IMR-90 (cell line): Measurements from ENCODE around the gene CBX8. TPM values are rescaled to one million over a fixed set of nuclear protein-coding genes. Genes with fewer than 3 reads are reported as not detected.

Source experiments
- ATAC-seq: fragments of 200-7000 bp; cut with Tn5 transposase; 2 replicates; pipeline ENCODE4 v1.9.1; 2020; ENCODE audit warnings: low read depth, mild to moderate bottlenecking, moderate library complexity
- BruUV-seq: library from RNA; stranded (reverse); fragments of 400-500 nt; replicated peaks from 2 replicates; lab custom pipeline; 2021; lab: Mats Ljungman, UMichigan
- CTCF ChIA-PET: fragments of 300-600 bp; formaldehyde crosslinking; extraction: SDS; loops from one replicate; lab custom pipeline; 2021; ENCODE audit warnings: antibody characterized with exemption; lab: Yijun Ruan, JAX
- POLR2A ChIA-PET: fragments of 300-600 bp; sonication (Branson Sonifier 250); formaldehyde crosslinking; loops from one replicate; lab custom pipeline; 2022; ENCODE audit warnings: antibody characterized with exemption; ENCODE audit not compliant: unreplicated experiment; lab: Charles Lee
- DNase-seq: peaks from one replicate; pipeline ENCODE4 v3.0.0; 2013
- H2AFZ ChIP-seq: replicated peaks from 2 replicates; pipeline ENCODE3; 2013; ENCODE audit warnings: low read length, mild to moderate bottlenecking; ENCODE audit not compliant: poor library complexity
- H2AK5ac ChIP-seq: 2 replicates; pipeline ENCODE4 v1.6.1; 2013; ENCODE audit warnings: low read depth, low read length, inconsistent platforms
- H2AK9ac ChIP-seq: replicated peaks from 2 replicates; pipeline ENCODE3; 2013; ENCODE audit warnings: mild to moderate bottlenecking, low read depth, low read length, moderate library complexity; ENCODE audit not compliant: poor library complexity
- H2BK120ac ChIP-seq: 2 replicates; pipeline ENCODE4 v1.6.1; 2013; ENCODE audit warnings: low read depth, low read length, inconsistent platforms
- H2BK15ac ChIP-seq: 3 replicates; pipeline ENCODE4 v1.6.1; 2013; ENCODE audit warnings: low read depth, low read length, inconsistent platforms
- H2BK20ac ChIP-seq: 2 replicates; pipeline ENCODE4 v1.6.1; 2013; ENCODE audit warnings: low read depth, mild to moderate bottlenecking, inconsistent platforms, low read length, moderate library complexity
- H2BK5ac ChIP-seq: 2 replicates; pipeline ENCODE4 v1.6.1; 2013; ENCODE audit warnings: mild to moderate bottlenecking, low read depth, low read length, inconsistent platforms; ENCODE audit not compliant: poor library complexity, severe bottlenecking
- H3K14ac ChIP-seq: replicated peaks from 2 replicates; pipeline ENCODE4 v1.6.1; 2013; ENCODE audit warnings: low read depth, low read length, inconsistent platforms
- H3K18ac ChIP-seq: 2 replicates; pipeline ENCODE4 v1.6.1; 2013; ENCODE audit warnings: low read depth, low read length, control low read depth
- H3K23ac ChIP-seq: 2 replicates; pipeline ENCODE4 v1.6.1; 2013; ENCODE audit warnings: low read depth, low read length, inconsistent platforms
- H3K27ac ChIP-seq: 2 replicates; pipeline ENCODE4 v1.5.1; 2013; ENCODE audit warnings: mild to moderate bottlenecking, control low read depth, low read length; ENCODE audit not compliant: insufficient read depth
- H3K27me3 ChIP-seq: 2 replicates; pipeline ENCODE4 v1.6.1; 2013; ENCODE audit warnings: low read length; ENCODE audit not compliant: control insufficient read depth, insufficient read depth
- H3K36me3 ChIP-seq: 2 replicates; pipeline ENCODE4 v1.6.1; 2013; ENCODE audit warnings: low read length, mixed read lengths; ENCODE audit not compliant: control insufficient read depth, insufficient read depth
- H3K4ac ChIP-seq: 2 replicates; pipeline ENCODE4 v1.6.1; 2013; ENCODE audit warnings: low read depth, low read length, inconsistent platforms
- H3K4me1 ChIP-seq: 2 replicates; pipeline ENCODE4 v1.6.1; 2013; ENCODE audit warnings: low read length, mixed read lengths; ENCODE audit not compliant: control insufficient read depth, insufficient read depth
- H3K4me2 ChIP-seq: 2 replicates; pipeline ENCODE4 v1.6.1; 2013; ENCODE audit warnings: low read depth, mild to moderate bottlenecking, control low read depth, low read length, moderate library complexity
- H3K4me3 ChIP-seq: 2 replicates; pipeline ENCODE4 v1.5.1; 2013; ENCODE audit warnings: low read depth, mild to moderate bottlenecking, control low read depth, low read length, moderate library complexity; ENCODE audit not compliant: insufficient read depth
- H3K56ac ChIP-seq: 2 replicates; pipeline ENCODE4 v1.6.1; 2013; ENCODE audit warnings: low read length, inconsistent platforms; ENCODE audit not compliant: insufficient read depth; ENCODE audit errors: extremely low read depth
- H3K79me1 ChIP-seq, 2 experiments: 2 replicates each; pipeline ENCODE4 v1.6.1; 2013; ENCODE audit warnings: low read length in 2 of 2, inconsistent platforms in 1 of 2, low read depth in 1 of 2
- H3K9ac ChIP-seq: 2 replicates; pipeline ENCODE4 v1.6.1; 2013; ENCODE audit warnings: low read depth, low read length, control low read depth
- H3K9me1 ChIP-seq: 2 replicates; pipeline ENCODE4 v1.6.1; 2013; ENCODE audit warnings: low read length, inconsistent platforms; ENCODE audit not compliant: insufficient read depth
- H3K9me3 ChIP-seq: 2 replicates; pipeline ENCODE4 v1.6.1; 2013; ENCODE audit warnings: low read length; ENCODE audit not compliant: control insufficient read depth, insufficient read depth
- H4K20me1 ChIP-seq: 2 replicates; pipeline ENCODE4 v1.6.1; 2013; ENCODE audit warnings: low read length, inconsistent platforms; ENCODE audit not compliant: insufficient read depth
- H4K5ac ChIP-seq: 2 replicates; pipeline ENCODE4 v1.6.1; 2013; ENCODE audit warnings: mild to moderate bottlenecking, low read depth, low read length, control low read depth
- H4K8ac ChIP-seq, 2 experiments: 2 replicates each; pipeline ENCODE4 v1.6.1; 2013; ENCODE audit warnings: low read depth in 2 of 2, low read length in 2 of 2, control low read depth in 1 of 2, inconsistent platforms in 1 of 2
- H4K91ac ChIP-seq: 2 replicates; pipeline ENCODE4 v1.6.1; 2013; ENCODE audit warnings: low read depth, low read length, inconsistent platforms; ENCODE audit not compliant: insufficient read depth
- BHLHE40 ChIP-seq: fragments of 150-350 bp; IDR thresholded peaks from 2 replicates; pipeline ENCODE4 v1.6.1; 2016; ENCODE audit warnings: mild to moderate bottlenecking, low read depth, low read length
- CEBPB ChIP-seq: IDR thresholded peaks from 2 replicates; pipeline ENCODE4 v1.6.1; 2012; ENCODE audit warnings: low read depth, low read length, improper control_type of control experiment
- CHD1 ChIP-seq: IDR thresholded peaks from 2 replicates; pipeline ENCODE4 v1.6.1; 2012; ENCODE audit warnings: low read depth, low read length, improper control_type of control experiment
- FOS ChIP-seq: fragments of 150-350 bp; IDR thresholded peaks from 2 replicates; pipeline ENCODE4 v1.6.1; 2016; ENCODE audit warnings: low read depth, low read length
- MAFK ChIP-seq: IDR thresholded peaks from 2 replicates; pipeline ENCODE4 v1.6.1; 2012; ENCODE audit warnings: low read depth, low read length, improper control_type of control experiment
- MXI1 ChIP-seq: IDR thresholded peaks from 2 replicates; pipeline ENCODE4 v1.6.1; 2012; ENCODE audit warnings: low read depth, mild to moderate bottlenecking, low read length, moderate library complexity, borderline replicate concordance
- POLR2A ChIP-seq: IDR thresholded peaks from 2 replicates; pipeline ENCODE4 v1.6.1; 2012; ENCODE audit warnings: mild to moderate bottlenecking, low read depth, low read length
- RAD21 ChIP-seq: IDR thresholded peaks from 2 replicates; pipeline ENCODE4 v1.6.1; 2012; ENCODE audit warnings: low read length, improper control_type of control experiment
- RCOR1 ChIP-seq: IDR thresholded peaks from 2 replicates; pipeline ENCODE4 v1.6.1; 2012; ENCODE audit warnings: mild to moderate bottlenecking, low read length, improper control_type of control experiment; ENCODE audit not compliant: insufficient replicate concordance
- RFX5 ChIP-seq: IDR thresholded peaks from 2 replicates; pipeline ENCODE4 v1.8.0; 2012; ENCODE audit warnings: low read depth, mild to moderate bottlenecking, low read length, moderate library complexity
- SMC3 ChIP-seq: fragments of 150-350 bp; IDR thresholded peaks from 2 replicates; pipeline ENCODE4 v1.6.1; 2016; ENCODE audit warnings: low read depth, mild to moderate bottlenecking, antibody characterized with exemption, low read length, moderate library complexity
- WGBS, 2 experiments: methylation state at CpG; one replicate each; pipeline versions ENCODE4 v1.1.5 to v1.1.7; 2013; ENCODE audit warnings: missing lambda C conversion rate in 2 of 2; ENCODE audit not compliant: insufficient read length in 1 of 2; ENCODE audit errors: extremely low coverage in 2 of 2; 5-methylcytosine and 5-hydroxymethylcytosine counted together
- dilution Hi-C: fragments of 300-500 bp; cut with HindIII; formaldehyde crosslinking; loops from one replicate; pipeline ENCODE4 v1.14.3; 2018; ENCODE audit warnings: low sequenced_read_pairs; ENCODE audit not compliant: unreplicated experiment
- in situ Hi-C: fragments of 300-500 bp; cut with MboI; formaldehyde crosslinking; loops from 3 replicates; pipeline ENCODE4 v1.14.3; 2019; ENCODE audit warnings: low sequenced_read_pairs, inconsistent platforms, mixed read lengths
- intact Hi-C: fragments of 100-400 bp; cut with micrococcal nuclease; formaldehyde crosslinking; loops from 2 replicates; pipeline ENCODE4 v1.10.0; 2022
- polyA plus RNA-seq, 3 experiments: library from polyadenylated mRNA; depleted of rRNA; stranded (reverse); fragments of >200 nt; gene quantifications; 2 replicates each; pipeline ENCODE4 v1.2.3, GENCODE V29; 2012; ENCODE audit warnings: low replicate concordance in 1 of 3
- total RNA-seq: library from RNA; depleted of rRNA; stranded (reverse); fragments of >200 nt; gene quantifications from 2 replicates; pipeline ENCODE4 v1.2.3, GENCODE V29; 2012
- TF ChIP-seq, protein P1 (sequence below): conservative IDR thresholded peaks from 2 replicates; pipeline ENCODE4 v1.5.1; 2012; ENCODE audit warnings: mild to moderate bottlenecking, low read depth, low read length, improper control_type of control experiment
- TF ChIP-seq, protein P2 (sequence below): fragments of 150-350 bp; IDR thresholded peaks from 2 replicates; pipeline ENCODE4 v1.6.1; 2016; ENCODE audit warnings: low read depth, mild to moderate bottlenecking, low read length, moderate library complexity, borderline replicate concordance
- TF ChIP-seq, protein P3 (sequence below): fragments of 150-350 bp; IDR thresholded peaks from 2 replicates; pipeline ENCODE4 v1.6.1; 2017; ENCODE audit warnings: mild to moderate bottlenecking, antibody characterized with exemption, low read length, low read depth

The CBX8 gene
- total and polyA plus RNA-seq, 2 of the 4 experiments (the other 2 are of a cell fraction), result 3.2 to 5.4 TPM

DNA sequence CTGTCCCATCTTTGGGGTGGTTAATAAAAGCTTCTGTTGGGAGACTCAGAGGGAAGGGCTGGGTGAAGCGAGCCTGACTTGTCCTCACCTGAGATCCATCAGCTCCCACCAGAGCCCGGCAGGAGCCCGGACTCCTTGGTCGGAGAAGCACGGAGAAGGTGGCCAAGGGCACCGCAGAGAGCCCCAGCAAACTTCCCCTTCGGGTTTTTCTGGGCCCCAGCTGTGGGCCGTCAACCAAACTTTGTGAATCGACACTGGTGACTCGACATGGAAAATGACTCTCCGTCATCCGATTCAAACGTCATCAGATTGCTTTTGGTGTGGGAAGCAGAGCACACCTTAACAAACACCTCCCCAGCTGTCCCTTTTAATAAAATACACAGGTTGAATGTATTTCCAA is 44.7 kb downstream of the CBX8 start:
- in situ Hi-C loops, result loop anchor here (10.0 kb wide), 1 partner anchor 163 kb away; no protein-coding TSS in a partner anchor

More for the DNA sequence above, 44.7 kb downstream of the CBX8 start:
- no peak overlapping the region for H2AFZ ChIP-seq
- no peaks in the 10 kb centered on the region for H3K36me3 ChIP-seq
- no peak overlapping the region for H2BK120ac ChIP-seq
- H4K20me1 ChIP-seq, result no peaks in the 10 kb centered on the region
- H3K4me2 ChIP-seq, result no peak overlapping the region
- H3K79me1 ChIP-seq, result no peaks in the 10 kb centered on the region
- H3K9ac ChIP-seq, result no peak overlapping the region
- no peak overlapping the region for H3K4ac ChIP-seq
- no peaks in the 10 kb centered on the region for H3K9me3 ChIP-seq
- no peak for TF ChIP-seq CHD1
- no peak for TF ChIP-seq SMC3
- TF ChIP-seq, protein P1, sequence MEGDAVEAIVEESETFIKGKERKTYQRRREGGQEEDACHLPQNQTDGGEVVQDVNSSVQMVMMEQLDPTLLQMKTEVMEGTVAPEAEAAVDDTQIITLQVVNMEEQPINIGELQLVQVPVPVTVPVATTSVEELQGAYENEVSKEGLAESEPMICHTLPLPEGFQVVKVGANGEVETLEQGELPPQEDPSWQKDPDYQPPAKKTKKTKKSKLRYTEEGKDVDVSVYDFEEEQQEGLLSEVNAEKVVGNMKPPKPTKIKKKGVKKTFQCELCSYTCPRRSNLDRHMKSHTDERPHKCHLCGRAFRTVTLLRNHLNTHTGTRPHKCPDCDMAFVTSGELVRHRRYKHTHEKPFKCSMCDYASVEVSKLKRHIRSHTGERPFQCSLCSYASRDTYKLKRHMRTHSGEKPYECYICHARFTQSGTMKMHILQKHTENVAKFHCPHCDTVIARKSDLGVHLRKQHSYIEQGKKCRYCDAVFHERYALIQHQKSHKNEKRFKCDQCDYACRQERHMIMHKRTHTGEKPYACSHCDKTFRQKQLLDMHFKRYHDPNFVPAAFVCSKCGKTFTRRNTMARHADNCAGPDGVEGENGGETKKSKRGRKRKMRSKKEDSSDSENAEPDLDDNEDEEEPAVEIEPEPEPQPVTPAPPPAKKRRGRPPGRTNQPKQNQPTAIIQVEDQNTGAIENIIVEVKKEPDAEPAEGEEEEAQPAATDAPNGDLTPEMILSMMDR, result no peak
- no peak for TF ChIP-seq RFX5
- no peak for TF ChIP-seq FOS
- TF ChIP-seq, protein P2, sequence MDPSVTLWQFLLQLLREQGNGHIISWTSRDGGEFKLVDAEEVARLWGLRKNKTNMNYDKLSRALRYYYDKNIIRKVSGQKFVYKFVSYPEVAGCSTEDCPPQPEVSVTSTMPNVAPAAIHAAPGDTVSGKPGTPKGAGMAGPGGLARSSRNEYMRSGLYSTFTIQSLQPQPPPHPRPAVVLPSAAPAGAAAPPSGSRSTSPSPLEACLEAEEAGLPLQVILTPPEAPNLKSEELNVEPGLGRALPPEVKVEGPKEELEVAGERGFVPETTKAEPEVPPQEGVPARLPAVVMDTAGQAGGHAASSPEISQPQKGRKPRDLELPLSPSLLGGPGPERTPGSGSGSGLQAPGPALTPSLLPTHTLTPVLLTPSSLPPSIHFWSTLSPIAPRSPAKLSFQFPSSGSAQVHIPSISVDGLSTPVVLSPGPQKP, result no peak
- TF ChIP-seq, protein P3, sequence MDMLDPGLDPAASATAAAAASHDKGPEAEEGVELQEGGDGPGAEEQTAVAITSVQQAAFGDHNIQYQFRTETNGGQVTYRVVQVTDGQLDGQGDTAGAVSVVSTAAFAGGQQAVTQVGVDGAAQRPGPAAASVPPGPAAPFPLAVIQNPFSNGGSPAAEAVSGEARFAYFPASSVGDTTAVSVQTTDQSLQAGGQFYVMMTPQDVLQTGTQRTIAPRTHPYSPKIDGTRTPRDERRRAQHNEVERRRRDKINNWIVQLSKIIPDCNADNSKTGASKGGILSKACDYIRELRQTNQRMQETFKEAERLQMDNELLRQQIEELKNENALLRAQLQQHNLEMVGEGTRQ, result no peak
- no peak for TF ChIP-seq RCOR1
- no peak for TF ChIP-seq CEBPB
- no peak for TF ChIP-seq RAD21
- no peak for TF ChIP-seq MXI1
- TF ChIP-seq BHLHE40, result no peak
- no peak for TF ChIP-seq POLR2A
- no peak for TF ChIP-seq MAFK
- no peak overlapping the region for H3K27ac ChIP-seq
- no peak overlapping the region for H4K8ac ChIP-seq
- no TSS peak for BruUV-seq
- no peak overlapping the region for H3K14ac ChIP-seq
- no peak overlapping the region for H2BK20ac ChIP-seq
- WGBS, 2 experiments, result 81% methylated on average over 7 of the region's 13 CpGs; no CpG with 5 or more reads in 1 of the 2 experiments
- POLR2A ChIA-PET, result no interaction called here
- H3K23ac ChIP-seq, result no peak overlapping the region
- no peaks in the 10 kb centered on the region for H3K9me1 ChIP-seq
- no peak overlapping the region for H3K4me3 ChIP-seq
- intact Hi-C loops (no loop called here), dilution Hi-C loops (no loop called here)
- no peak overlapping the region for H4K91ac ChIP-seq
- H2AK5ac ChIP-seq, result no peak overlapping the region
- no peak overlapping the region for H3K56ac ChIP-seq
- peaks cover 43% of the 10 kb centered on the region for H3K27me3 ChIP-seq
- DNase-seq, result no peak
- no peak overlapping the region for H2BK15ac ChIP-seq
- H3K4me1 ChIP-seq, result peaks cover 3% of the 10 kb centered on the region; the same call in 1 of the 2 replicates
- no peak overlapping the region for H4K5ac ChIP-seq
- H2AK9ac ChIP-seq, result peak overlapping the region; percentile 42
- CTCF ChIA-PET, result no interaction called here
- H2BK5ac ChIP-seq, result no peak overlapping the region
- no peak for ATAC-seq
- H3K18ac ChIP-seq, result no peak overlapping the region
